MM.1S (cell line): ENCODE measurements around the gene MACROD2.

Experiments
- EZH2 ChIP-seq: fragments of 300-600 bp; sonication (generic); optimal IDR thresholded peaks from 2 replicates; pipeline ENCODE3; 2017; ENCODE audit warnings: low read depth, mild to moderate bottlenecking, antibody characterized with exemption, low read length, mixed read lengths
- EZH2phosphoT487 ChIP-seq: fragments of 300-600 bp; sonication (generic); IDR thresholded peaks from 2 replicates; pipeline ENCODE4 v1.6.1; 2018; ENCODE audit warnings: antibody characterized with exemption, low read length
- TF ChIP-seq, protein P1 (sequence below): fragments of 300-600 bp; sonication (generic); IDR thresholded peaks from 2 replicates; pipeline ENCODE4 v1.5.1; 2016; ENCODE audit warnings: antibody characterized with exemption, low read length, mixed read lengths

DNA sequence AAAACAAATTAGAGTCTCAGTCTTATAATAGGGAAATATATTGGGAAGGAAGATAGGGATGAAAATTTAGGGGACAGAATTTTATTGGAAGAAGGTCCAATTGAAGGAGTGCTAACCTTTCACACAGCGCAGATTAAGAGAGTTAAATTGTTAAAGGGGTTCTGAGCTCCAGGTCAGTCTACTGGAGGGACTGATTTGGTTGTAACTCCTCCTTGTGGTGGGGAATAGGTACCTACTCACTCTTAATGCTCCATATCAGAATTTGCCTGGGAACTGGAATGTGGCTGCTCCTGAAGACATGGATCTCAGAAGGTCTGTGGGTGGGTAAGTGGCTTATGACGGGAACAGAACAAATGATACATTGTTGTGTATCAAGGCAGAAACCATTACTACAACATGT, 198.6 kb downstream of the MACROD2 start:
- TF ChIP-seq, protein P1, sequence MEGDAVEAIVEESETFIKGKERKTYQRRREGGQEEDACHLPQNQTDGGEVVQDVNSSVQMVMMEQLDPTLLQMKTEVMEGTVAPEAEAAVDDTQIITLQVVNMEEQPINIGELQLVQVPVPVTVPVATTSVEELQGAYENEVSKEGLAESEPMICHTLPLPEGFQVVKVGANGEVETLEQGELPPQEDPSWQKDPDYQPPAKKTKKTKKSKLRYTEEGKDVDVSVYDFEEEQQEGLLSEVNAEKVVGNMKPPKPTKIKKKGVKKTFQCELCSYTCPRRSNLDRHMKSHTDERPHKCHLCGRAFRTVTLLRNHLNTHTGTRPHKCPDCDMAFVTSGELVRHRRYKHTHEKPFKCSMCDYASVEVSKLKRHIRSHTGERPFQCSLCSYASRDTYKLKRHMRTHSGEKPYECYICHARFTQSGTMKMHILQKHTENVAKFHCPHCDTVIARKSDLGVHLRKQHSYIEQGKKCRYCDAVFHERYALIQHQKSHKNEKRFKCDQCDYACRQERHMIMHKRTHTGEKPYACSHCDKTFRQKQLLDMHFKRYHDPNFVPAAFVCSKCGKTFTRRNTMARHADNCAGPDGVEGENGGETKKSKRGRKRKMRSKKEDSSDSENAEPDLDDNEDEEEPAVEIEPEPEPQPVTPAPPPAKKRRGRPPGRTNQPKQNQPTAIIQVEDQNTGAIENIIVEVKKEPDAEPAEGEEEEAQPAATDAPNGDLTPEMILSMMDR: no peak
- TF ChIP-seq EZH2phosphoT487 (no peak), EZH2 (no peak)
